H1 (cell line): ENCODE measurements around the gene DRAM1. TPM values are rescaled to one million over a fixed set of nuclear protein-coding genes. Genes with fewer than 3 reads are reported as not detected.

Experiments used
- CTCF ChIA-PET: fragments of 300-600 bp; sonication (Branson Sonifier 250); formaldehyde crosslinking; loops from one replicate; lab custom pipeline; 2021; ENCODE audit not compliant: partially characterized antibody; lab: Charles Lee
- POLR2A ChIA-PET: fragments of 300-600 bp; sonication (Branson Sonifier 250); formaldehyde crosslinking; loops from one replicate; lab custom pipeline; 2021; ENCODE audit warnings: inconsistent platforms; ENCODE audit not compliant: partially characterized antibody; lab: Charles Lee
- DNase-seq, 2 experiments: peaks; one replicate each; pipeline versions ENCODE4 v3.0.0 to v3.0.0-alpha.2; 2010 to 2022; ENCODE audit warnings: low spot score in 2 of 2, low read depth in 1 of 2, mixed read lengths in 1 of 2
- FAIRE-seq: peaks from 2 replicates; lab custom pipeline; 2011; peaks lifted over from hg19 to GRCh38; lab: Jason Lieb, UNC
- H2AFZ ChIP-seq: 2 replicates; pipeline ENCODE4 v1.8.1; 2012; ENCODE audit warnings: low read length, inconsistent platforms
- H2AK5ac ChIP-seq: 2 replicates; pipeline ENCODE4 v1.6.1; 2013; ENCODE audit warnings: low read depth, low read length
- H2BK120ac ChIP-seq: replicated peaks from 2 replicates; pipeline ENCODE3; 2013; ENCODE audit warnings: low read depth, low read length, inconsistent platforms
- H2BK12ac ChIP-seq: 2 replicates; pipeline ENCODE4 v1.6.1; 2013; ENCODE audit warnings: low read depth, low read length
- H2BK15ac ChIP-seq: 2 replicates; pipeline ENCODE4 v1.6.1; 2013; ENCODE audit warnings: low read length
- H2BK20ac ChIP-seq: 2 replicates; pipeline ENCODE4 v1.6.1; 2013; ENCODE audit warnings: low read length
- H2BK5ac ChIP-seq: 2 replicates; pipeline ENCODE4 v1.6.1; 2013; ENCODE audit warnings: low read depth, low read length
- H3K14ac ChIP-seq: 2 replicates; pipeline ENCODE4 v1.6.1; 2013; ENCODE audit warnings: inconsistent platforms; ENCODE audit not compliant: insufficient read length
- H3K18ac ChIP-seq: 2 replicates; pipeline ENCODE4 v1.6.1; 2013; ENCODE audit warnings: low read length; ENCODE audit errors: extremely low read depth
- H3K23ac ChIP-seq: 2 replicates; pipeline ENCODE4 v1.6.1; 2013; ENCODE audit warnings: inconsistent platforms; ENCODE audit not compliant: insufficient read length
- H3K23me2 ChIP-seq: 2 replicates; pipeline ENCODE4 v1.6.1; 2013; ENCODE audit warnings: low read depth, low read length
- H3K27ac ChIP-seq: 2 replicates; pipeline ENCODE4 v1.6.1; 2011; ENCODE audit warnings: low read depth, low read length, inconsistent platforms
- H3K27me3 ChIP-seq, 4 experiments: replicated peaks in 1 of 4; 1 replicate in 1 of 4; 2 replicates in 3 of 4; pipeline versions ENCODE4 v1.6.1 to v1.8.1; 2011 to 2013; ENCODE audit warnings: low read length in 3 of 4, mild to moderate bottlenecking in 3 of 4, inconsistent platforms in 2 of 4, mixed read lengths in 2 of 4, moderate library complexity in 1 of 4; ENCODE audit not compliant: control insufficient read depth in 3 of 4, insufficient read depth in 3 of 4; ENCODE audit errors: extremely low read depth in 1 of 4
- H3K36me3 ChIP-seq, 4 experiments: 2 replicates each; pipeline versions ENCODE4 v1.6.1 to v1.8.1; 2011 to 2013; ENCODE audit warnings: mild to moderate bottlenecking in 4 of 4, low read length in 3 of 4, moderate library complexity in 2 of 4, control low read depth in 1 of 4, inconsistent platforms in 1 of 4; ENCODE audit not compliant: insufficient read depth in 4 of 4, control insufficient read depth in 2 of 4
- H3K4ac ChIP-seq: replicated peaks from 2 replicates; pipeline ENCODE3; 2013; ENCODE audit warnings: low read length, low read depth, mixed read lengths, inconsistent platforms; ENCODE audit not compliant: insufficient read length
- H3K4me1 ChIP-seq, 4 experiments: replicated peaks in 1 of 4; 1 replicate in 1 of 4; 2 replicates in 3 of 4; pipeline versions ENCODE4 v1.6.1 to v1.8.1; 2011 to 2013; ENCODE audit warnings: low read length in 3 of 4, inconsistent platforms in 2 of 4, mixed read lengths in 1 of 4; ENCODE audit not compliant: insufficient read depth in 4 of 4, control insufficient read depth in 3 of 4
- H3K4me2 ChIP-seq, 2 experiments: 2 replicates each; pipeline versions ENCODE4 v1.6.1 to v1.8.1; 2011 to 2013; ENCODE audit warnings: low read depth in 2 of 2, low read length in 2 of 2, control low read depth in 1 of 2, inconsistent platforms in 1 of 2, mild to moderate bottlenecking in 1 of 2; ENCODE audit not compliant: insufficient read depth in 1 of 2
- H3K4me3 ChIP-seq, 4 experiments: fragments of 200-600, 300-600 bp in 1 of 4; sonication (generic), shearing (Covaris generic), sonication (Bioruptor Twin) in 1 of 4; 2 replicates each; pipeline versions ENCODE4 v1.5.1 to v1.8.1; 2011 to 2016; ENCODE audit warnings: low read length in 4 of 4, low read depth in 3 of 4, control low read depth in 2 of 4, inconsistent platforms in 2 of 4, mild to moderate bottlenecking in 2 of 4, mixed read lengths in 1 of 4, moderate library complexity in 1 of 4; ENCODE audit not compliant: insufficient read depth in 2 of 4; ENCODE audit errors: extremely low read depth in 1 of 4
- H3K56ac ChIP-seq: replicated peaks from 2 replicates; pipeline ENCODE3; 2013; ENCODE audit warnings: low read depth, mild to moderate bottlenecking, mixed read lengths, low read length, inconsistent platforms; ENCODE audit not compliant: insufficient read length
- H3K79me1 ChIP-seq: 2 replicates; pipeline ENCODE4 v1.6.1; 2013; ENCODE audit warnings: low read depth, low read length, control low read depth
- H3K79me2 ChIP-seq, 2 experiments: 2 replicates each; pipeline versions ENCODE4 v1.6.1 to v1.8.1; 2012 to 2013; ENCODE audit warnings: low read length in 2 of 2, mild to moderate bottlenecking in 2 of 2, inconsistent platforms in 1 of 2; ENCODE audit not compliant: insufficient read depth in 2 of 2, control insufficient read depth in 1 of 2
- H3K9ac ChIP-seq, 4 experiments: replicated peaks in 1 of 4; 1 replicate in 1 of 4; 2 replicates in 3 of 4; pipeline versions ENCODE4 v1.6.1 to v1.8.1; 2011 to 2013; ENCODE audit warnings: low read depth in 3 of 4, low read length in 3 of 4, control low read depth in 2 of 4, mild to moderate bottlenecking in 2 of 4, moderate library complexity in 2 of 4, inconsistent platforms in 1 of 4; ENCODE audit errors: extremely low read depth in 1 of 4
- H3K9me3 ChIP-seq, 2 experiments: 2 replicates each; pipeline versions ENCODE4 v1.6.1 to v1.8.1; 2012 to 2013; ENCODE audit warnings: mild to moderate bottlenecking in 2 of 2, moderate library complexity in 2 of 2, control low read depth in 1 of 2, inconsistent platforms in 1 of 2, low read depth in 1 of 2, low read length in 1 of 2, mixed read lengths in 1 of 2; ENCODE audit not compliant: insufficient read depth in 2 of 2
- H4K20me1 ChIP-seq, 2 experiments: replicated peaks in 1 of 2; 2 replicates each; pipeline versions ENCODE3 to v1.8.1; 2011 to 2013; ENCODE audit warnings: inconsistent platforms in 2 of 2, low read length in 2 of 2, mild to moderate bottlenecking in 1 of 2; ENCODE audit not compliant: insufficient read depth in 2 of 2, control insufficient read depth in 1 of 2
- H4K5ac ChIP-seq: 2 replicates; pipeline ENCODE4 v1.6.1; 2013; ENCODE audit warnings: low read length, low read depth, mixed read lengths, inconsistent platforms; ENCODE audit not compliant: insufficient read length
- H4K8ac ChIP-seq: 2 replicates; pipeline ENCODE4 v1.8.0; 2013; ENCODE audit warnings: mild to moderate bottlenecking, moderate library complexity, low read length, inconsistent platforms; ENCODE audit not compliant: insufficient read depth; ENCODE audit errors: extremely low read depth
- H4K91ac ChIP-seq: replicated peaks from 2 replicates; pipeline ENCODE3; 2013; ENCODE audit warnings: low read length, mixed read lengths, inconsistent platforms; ENCODE audit not compliant: insufficient read length
- BACH1 ChIP-seq: IDR thresholded peaks from 2 replicates; pipeline ENCODE4 v1.6.1; 2012; ENCODE audit warnings: low read length, improper control_type of control experiment
- CEBPB ChIP-seq: IDR thresholded peaks from 2 replicates; pipeline ENCODE4 v1.6.1; 2012; ENCODE audit warnings: low read depth, low read length
- CTBP2 ChIP-seq: IDR thresholded peaks from 2 replicates; pipeline ENCODE4 v1.7.0; 2011; ENCODE audit warnings: borderline replicate concordance, mild to moderate bottlenecking, moderate library complexity, mixed read lengths, low read length; ENCODE audit not compliant: insufficient read depth, insufficient read length
- HDAC6 ChIP-seq: IDR thresholded peaks from one replicate; pipeline ENCODE4 v1.7.1; 2012; ENCODE audit warnings: low read depth, mild to moderate bottlenecking, inconsistent platforms, low read length, moderate library complexity
- KDM4A ChIP-seq: IDR thresholded peaks from one replicate; pipeline ENCODE4 v1.7.1; 2012; ENCODE audit warnings: low read depth, mild to moderate bottlenecking, moderate library complexity, low read length, inconsistent platforms; ENCODE audit not compliant: severe bottlenecking
- PHF8 ChIP-seq: fragments of 200-600 bp; sonication (generic); conservative IDR thresholded peaks from 2 replicates; pipeline ENCODE4 v1.7.1; 2012; ENCODE audit warnings: low read depth, mild to moderate bottlenecking, inconsistent platforms, low read length, moderate library complexity
- RBBP5 ChIP-seq: IDR thresholded peaks from 2 replicates; pipeline ENCODE4 v1.7.1; 2012; ENCODE audit warnings: low read depth, mild to moderate bottlenecking, inconsistent platforms, low read length, moderate library complexity, borderline replicate concordance
- RNF2 ChIP-seq: fragments of 200-900, 300-1000 bp; sonication (generic); IDR thresholded peaks from 2 replicates; pipeline ENCODE4 v1.7.1; 2016; ENCODE audit warnings: borderline replicate concordance, low read depth, mild to moderate bottlenecking, antibody characterized with exemption, low read length; ENCODE audit not compliant: poor library complexity, severe bottlenecking; ENCODE audit errors: missing control alignments
- SAP30 ChIP-seq: fragments of 300-600 bp; sonication (generic); IDR thresholded peaks from 2 replicates; pipeline ENCODE4 v1.7.1; 2012; ENCODE audit warnings: low read length, moderate library complexity, mild to moderate bottlenecking, inconsistent platforms; ENCODE audit not compliant: insufficient read depth, insufficient replicate concordance
- SIX5 ChIP-seq: IDR thresholded peaks from 2 replicates; pipeline ENCODE4 v1.6.1; 2011; ENCODE audit warnings: mild to moderate bottlenecking, low read depth, low read length
- SRF ChIP-seq: IDR thresholded peaks from 2 replicates; pipeline ENCODE4 v1.6.1; 2011; ENCODE audit warnings: mild to moderate bottlenecking, low read depth, low read length, moderate library complexity
- WGBS, 2 experiments: shearing (Covaris generic) in 1 of 2; methylation state at CpG; one replicate each; pipeline versions ENCODE4 v1.1.6 to v1.1.7; 2013 to 2015; ENCODE audit warnings: low lambda C conversion rate in 2 of 2, mixed read lengths in 2 of 2, inconsistent platforms in 1 of 2, low coverage in 1 of 2, missing lambda C conversion rate in 1 of 2; ENCODE audit not compliant: insufficient replicate concordance in 2 of 2, insufficient coverage in 1 of 2, insufficient read length in 1 of 2; ENCODE audit errors: extremely low coverage in 1 of 2, missing lambda C conversion rate in 1 of 2; 5-methylcytosine and 5-hydroxymethylcytosine counted together
- polyA plus RNA-seq, 7 experiments: library from polyadenylated mRNA; depleted of rRNA in 3 of 7; stranded (reverse) in 5 of 7; unstranded in 2 of 7; fragments of >200 nt in 5 of 7; fragments of 200-250 nt in 2 of 7; gene quantifications; 1 replicate in 5 of 7; 2 replicates in 1 of 7; 4 replicates in 1 of 7; pipeline versions ENCODE4 v1.2.1 to v1.2.3, GENCODE V29; 2011 to 2013; ENCODE audit warnings: missing spikeins in 2 of 7, mixed read lengths in 2 of 7
- total RNA-seq: library from RNA; stranded (reverse); fragmentation: NEBNext Ultra II Directional; extraction: Animal tissue kit (Norgen Biotek cat#: 25700); gene quantifications from 2 replicates; pipeline ENCODE4 v1.2.1, GENCODE V29; 2021
- TF ChIP-seq, protein P1 (sequence below): IDR thresholded peaks from 2 replicates; pipeline ENCODE4 v1.6.1; 2011; ENCODE audit warnings: low read depth, mild to moderate bottlenecking, low read length; ENCODE audit not compliant: insufficient read depth

The DRAM1 gene
- total and polyA plus RNA-seq, 2 of the 8 experiments (the other 6 are each of a cell fraction or from before 2014, with no cell fraction given) = 4.6 to 6.2 TPM

DNA sequence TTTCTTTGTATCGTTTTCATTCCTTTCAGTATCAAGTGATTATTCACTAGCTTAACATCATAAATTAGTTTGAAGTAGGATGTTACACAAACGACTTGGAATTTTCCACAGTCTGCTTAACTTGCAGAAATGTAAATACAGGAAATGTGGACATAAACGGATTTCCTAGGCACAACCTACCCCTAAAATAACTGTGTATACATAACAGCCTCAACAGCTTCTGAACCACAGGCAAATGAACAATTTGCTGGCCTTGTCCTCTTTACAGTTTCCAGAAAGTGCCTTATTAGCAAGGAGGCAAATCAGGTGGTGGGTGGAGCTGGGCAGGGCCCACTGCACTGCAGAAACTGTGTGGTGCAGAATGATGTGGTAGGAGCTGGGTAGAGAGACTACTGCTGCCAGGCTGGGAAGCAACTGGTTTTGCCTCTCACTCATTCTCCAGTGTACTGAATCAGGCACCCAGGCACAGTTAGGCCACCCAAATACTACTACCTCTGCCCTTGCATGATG lies 14.1 kb downstream of the DRAM1 start:
- no peak overlapping the region for H2AK5ac ChIP-seq
- no peaks in the 10 kb centered on the region for H3K9me3 ChIP-seq
- peak overlapping the region in 1 of 4 experiments; percentile 9; a peak in 1 of 7 replicates for H3K9ac ChIP-seq
- no peak overlapping the region for H3K18ac ChIP-seq
- no peak overlapping the region for H3K56ac ChIP-seq
- ChIA-PET CTCF (interaction anchor here (1.0 to 2.1 kb wide), 3 partner anchors 12 to 52 kb away, joined by 3 to 7 read pairs (median 4); no protein-coding TSS in a partner anchor), POLR2A (interaction anchor here (0.6 kb wide), 1 partner anchor 17 kb away, joined by 4 read pairs; no protein-coding TSS in a partner anchor)
- H3K23me2 ChIP-seq = no peaks in the 10 kb centered on the region
- no peak overlapping the region for H3K27ac ChIP-seq
- H2BK120ac ChIP-seq = no peak overlapping the region
- FAIRE-seq (no peak), DNase-seq (no peak)
- WGBS, 2 experiments = 79% methylated on average over 3 of the region's 3 CpGs; no CpG with 5 or more reads in 1 of the 2 experiments
- H3K23ac ChIP-seq = no peak overlapping the region
- no peak overlapping the region for H2BK15ac ChIP-seq
- no peak overlapping the region for H3K4me3 ChIP-seq
- H3K14ac ChIP-seq = no peak overlapping the region
- H3K4ac ChIP-seq = no peak overlapping the region
- no peak overlapping the region for H2AFZ ChIP-seq
- no peaks in the 10 kb centered on the region for H3K27me3 ChIP-seq
- no peaks in the 10 kb centered on the region for H4K20me1 ChIP-seq
- no peak overlapping the region for H4K5ac ChIP-seq
- no peak overlapping the region; the same call in 1 of the 2 replicates for H4K8ac ChIP-seq
- H2BK20ac ChIP-seq = no peak overlapping the region
- no peak overlapping the region for H4K91ac ChIP-seq
- H3K4me2 ChIP-seq = no peak overlapping the region
- no peaks in the 10 kb centered on the region for H3K36me3 ChIP-seq
- no peak for TF ChIP-seq RBBP5
- no peak for TF ChIP-seq RNF2
- no peak for TF ChIP-seq BACH1
- TF ChIP-seq SAP30 = no peak
- no peak for TF ChIP-seq CEBPB
- TF ChIP-seq SIX5 = no peak
- TF ChIP-seq, protein P1, sequence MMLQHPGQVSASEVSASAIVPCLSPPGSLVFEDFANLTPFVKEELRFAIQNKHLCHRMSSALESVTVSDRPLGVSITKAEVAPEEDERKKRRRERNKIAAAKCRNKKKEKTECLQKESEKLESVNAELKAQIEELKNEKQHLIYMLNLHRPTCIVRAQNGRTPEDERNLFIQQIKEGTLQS = no peak
- TF ChIP-seq SRF = no peak
- TF ChIP-seq KDM4A = no peak
- no peak for TF ChIP-seq CTBP2
- TF ChIP-seq HDAC6 = no peak
- TF ChIP-seq PHF8 = no peak
- no peaks in the 10 kb centered on the region for H3K79me2 ChIP-seq
- no peaks in the 10 kb centered on the region for H3K79me1 ChIP-seq
- no peak overlapping the region for H2BK12ac ChIP-seq
- H2BK5ac ChIP-seq = no peak overlapping the region
- peaks cover 0 to 4% (median 0%) of the 10 kb centered on the region in 4 experiments; a peak in 1 of 7 replicates for H3K4me1 ChIP-seq
